Activated T-helper 9 cell treated with anti-CD3 and anti-CD28 coated beads, Interleukin-2, amount 50 U/mL, for 16 hours (primary cell): Measurements from ENCODE around the gene RFXAP.

Experiments used
- DNase-seq: peaks from one replicate; pipeline ENCODE4 v3.0.0-alpha.2; 2020; ENCODE audit warnings: low read depth

RFXAP gene

GRCh38 chr13:36817996-36818803 lies 822 bp upstream of the RFXAP start:
- DNase-seq, result no peak

- DNase-seq, result no peak
Observed at GRCh38 chr13:36819739-36820090, 693 bp downstream of the RFXAP start.

GRCh38 chr13:36820222-36820621 lies 1.2 kb downstream of the RFXAP start:
- DNase-seq, result no peak

GRCh38 chr13:36822785-36823184 lies 3.8 kb downstream of the RFXAP start:
- no peak for DNase-seq

GRCh38 chr13:36829753-36830152 lies 10.7 kb downstream of the RFXAP start:
- DNase-seq, result no peak

- no peak for DNase-seq
Observed at GRCh38 chr13:36831291-36831690, 12.3 kb downstream of the RFXAP start.

GRCh38 chr13:36834299-36834698 lies 15.3 kb downstream of the RFXAP start:
- DNase-seq, result no peak

- DNase-seq, result no peak
Observed at GRCh38 chr13:36837354-36838092, 18.5 kb downstream of the RFXAP start.

- no peak for DNase-seq
Observed at GRCh38 chr13:36839281-36839680, 20.3 kb downstream of the RFXAP start.

GRCh38 chr13:36839981-36840380 lies 21.0 kb downstream of the RFXAP start:
- DNase-seq, result no peak

- DNase-seq, result no peak
Observed at GRCh38 chr13:36840718-36841250, 21.8 kb downstream of the RFXAP start.

GRCh38 chr13:36841391-36841790 lies 22.4 kb downstream of the RFXAP start:
- DNase-seq, result no peak

GRCh38 chr13:36847606-36848005 lies 28.6 kb downstream of the RFXAP start:
- no peak for DNase-seq

GRCh38 chr13:36848199-36848982 lies 29.4 kb downstream of the RFXAP start:
- no peak for DNase-seq

- no peak for DNase-seq
Observed at GRCh38 chr13:36850790-36851438, 31.9 kb downstream of the RFXAP start.

GRCh38 chr13:36857253-36857652 lies 38.2 kb downstream of the RFXAP start:
- DNase-seq, result no peak

GRCh38 chr13:36858290-36858689 lies 39.3 kb downstream of the RFXAP start:
- DNase-seq, result no peak

- no peak for DNase-seq
Observed at GRCh38 chr13:36859259-36859658, 40.2 kb downstream of the RFXAP start.

- no peak for DNase-seq
Observed at GRCh38 chr13:36862002-36862685, 43.1 kb downstream of the RFXAP start.

- DNase-seq, result no peak
Observed at GRCh38 chr13:36862722-36863121, 43.7 kb downstream of the RFXAP start.

- no peak for DNase-seq
Observed at GRCh38 chr13:36865265-36865664, 46.2 kb downstream of the RFXAP start.
